ENCODE data around the gene DDAH2.
A peak's percentile ranks its signal among the peaks of the same experiment; 100 is the strongest.

Gene DDAH2

GRCh38 chr6:31744422-31744821, 15.3 kb upstream of the DDAH2 start:
- no peak for DNase-seq (ENCODE audit: low read depth)
- no peak for TF ChIP-seq CTCF (conservative IDR thresholded peaks at IDR 0.05; ENCODE audit: low read depth, low read length)
- no peak overlapping the region for H3K4me3 ChIP-seq (ENCODE audit: low read depth, low read length)

GRCh38 chr6:31742894-31743293, 13.8 kb upstream of the DDAH2 start:
- no peak for TF ChIP-seq CTCF (conservative IDR thresholded peaks at IDR 0.05; ENCODE audit: low read depth, low read length)
- H3K4me3 ChIP-seq (ENCODE audit: low read depth, low read length) = no peak overlapping the region
- DNase-seq (ENCODE audit: low read depth) = no peak

- no peak for TF ChIP-seq CTCF (conservative IDR thresholded peaks at IDR 0.05; ENCODE audit: low read depth, low read length)
- no peak overlapping the region for H3K4me3 ChIP-seq (ENCODE audit: low read depth, low read length)
- no peak for DNase-seq (ENCODE audit: low read depth)
Observed at GRCh38 chr6:31741815-31742214, 12.7 kb upstream of the DDAH2 start.

GRCh38 chr6:31740397-31741223, 11.5 kb upstream of the DDAH2 start:
- DNase-seq (ENCODE audit: low read depth) = no peak
- TF ChIP-seq CTCF (conservative IDR thresholded peaks at IDR 0.05; ENCODE audit: low read depth, low read length) = no peak
- peak overlapping the region; percentile 93 for H3K4me3 ChIP-seq (ENCODE audit: low read depth, low read length)

GRCh38 chr6:31739639-31740396, 10.7 kb upstream of the DDAH2 start, which contains the start of gene MSH5:
Gene MSH5, plus strand, starts transcription at chr6:31740005. Its CDS starts 462 bp downstream, at chr6:31740467.
- H3K4me3 ChIP-seq (ENCODE audit: low read depth, low read length) = peak within 1 kb of the TSS; percentile 93
- no peak for TF ChIP-seq CTCF (conservative IDR thresholded peaks at IDR 0.05; ENCODE audit: low read depth, low read length)
- DNase-seq (ENCODE audit: low read depth) = peak; percentile 99

- peak; percentile 93 for DNase-seq (ENCODE audit: low read depth)
- TF ChIP-seq CTCF (conservative IDR thresholded peaks at IDR 0.05; ENCODE audit: low read depth, low read length) = peak; percentile 40
- H3K4me3 ChIP-seq (ENCODE audit: low read depth, low read length) = peak overlapping the region; percentile 13
Observed at GRCh38 chr6:31737991-31738979, 9.2 kb upstream of the DDAH2 start.

Measured in choroid plexus epithelial cell (primary cell).